ENCODE results near the gene CYFIP2. TPM values are rescaled to one million over a fixed set of nuclear protein-coding genes. Genes with fewer than 3 reads are reported as not detected.

CYFIP2 gene
- total RNA-seq, 2 donors from 2014 or later: 17.8 to 25.2 TPM

GRCh38 chr5:157306081-157306480 lies 40.2 kb downstream of the CYFIP2 start:
- DNase-seq (ENCODE audit: low spot score): no peak
- Histone ChIP-seq H3K27me3 (replicated peaks; ENCODE audit: insufficient read depth) (no peaks in the 10 kb centered on the region), H3K4me1 (replicated peaks) (no peaks in the 10 kb centered on the region), H3K4me3 (no peak overlapping the region), H3K36me3 (no peaks in the 10 kb centered on the region), H3K27ac (no peak overlapping the region), H3K9me3 (no peaks in the 10 kb centered on the region)
- TF ChIP-seq, protein P1, sequence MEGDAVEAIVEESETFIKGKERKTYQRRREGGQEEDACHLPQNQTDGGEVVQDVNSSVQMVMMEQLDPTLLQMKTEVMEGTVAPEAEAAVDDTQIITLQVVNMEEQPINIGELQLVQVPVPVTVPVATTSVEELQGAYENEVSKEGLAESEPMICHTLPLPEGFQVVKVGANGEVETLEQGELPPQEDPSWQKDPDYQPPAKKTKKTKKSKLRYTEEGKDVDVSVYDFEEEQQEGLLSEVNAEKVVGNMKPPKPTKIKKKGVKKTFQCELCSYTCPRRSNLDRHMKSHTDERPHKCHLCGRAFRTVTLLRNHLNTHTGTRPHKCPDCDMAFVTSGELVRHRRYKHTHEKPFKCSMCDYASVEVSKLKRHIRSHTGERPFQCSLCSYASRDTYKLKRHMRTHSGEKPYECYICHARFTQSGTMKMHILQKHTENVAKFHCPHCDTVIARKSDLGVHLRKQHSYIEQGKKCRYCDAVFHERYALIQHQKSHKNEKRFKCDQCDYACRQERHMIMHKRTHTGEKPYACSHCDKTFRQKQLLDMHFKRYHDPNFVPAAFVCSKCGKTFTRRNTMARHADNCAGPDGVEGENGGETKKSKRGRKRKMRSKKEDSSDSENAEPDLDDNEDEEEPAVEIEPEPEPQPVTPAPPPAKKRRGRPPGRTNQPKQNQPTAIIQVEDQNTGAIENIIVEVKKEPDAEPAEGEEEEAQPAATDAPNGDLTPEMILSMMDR (IDR thresholded peaks at IDR 0.05): no peak
- TF ChIP-seq POLR2A (IDR thresholded peaks at IDR 0.05) (no peak), POLR2AphosphoS5 (IDR thresholded peaks at IDR 0.05) (no peak)
- 95% methylated on average over 4 of the region's 4 CpGs for WGBS
- intact Hi-C loops (cut with DNase I): no loop called here

DNA sequence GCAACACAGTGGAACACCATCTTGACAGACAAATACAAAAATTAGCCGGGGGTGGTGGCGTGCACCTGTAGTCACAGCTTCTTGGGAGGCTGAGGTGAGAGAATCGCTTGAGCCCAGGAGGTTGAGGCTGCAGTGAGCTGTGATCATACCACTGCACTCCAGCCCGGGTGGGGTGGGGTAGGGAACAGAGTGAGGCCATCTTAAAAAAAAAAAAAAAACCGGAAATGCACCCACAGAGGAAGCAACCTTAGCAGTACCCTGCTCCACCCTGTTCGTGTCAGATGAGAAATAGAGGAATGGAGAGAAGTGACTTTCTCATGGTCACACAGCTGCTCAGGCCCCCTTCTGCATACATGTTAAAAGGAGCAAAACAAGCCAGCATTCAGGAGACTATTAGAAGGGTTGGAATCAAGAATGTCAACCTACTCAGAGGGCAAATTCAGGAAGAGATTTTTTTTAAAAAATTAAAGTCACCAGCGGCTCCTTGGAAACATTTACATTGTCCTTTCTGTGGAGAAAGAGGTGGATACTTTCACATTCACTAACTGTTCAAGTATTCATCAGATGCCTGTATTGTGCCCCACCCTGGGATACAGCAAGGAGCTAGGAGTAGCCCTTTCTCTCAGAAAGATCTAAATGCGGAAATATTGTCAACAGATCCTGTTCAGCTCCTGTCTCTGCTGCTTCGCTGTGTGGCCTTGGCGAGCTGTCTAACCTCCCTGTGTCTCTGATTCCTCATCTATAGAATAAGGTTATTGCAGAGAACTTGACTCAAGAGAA lies 41.0 kb downstream of the CYFIP2 start:
- H3K27me3 ChIP-seq (replicated peaks; ENCODE audit: insufficient read depth): no peaks in the 10 kb centered on the region
- no peak for DNase-seq (ENCODE audit: low spot score)
- H3K36me3 ChIP-seq: no peaks in the 10 kb centered on the region
- no peak overlapping the region for H3K4me3 ChIP-seq
- no peaks in the 10 kb centered on the region for H3K9me3 ChIP-seq
- TF ChIP-seq, protein P1 (IDR thresholded peaks at IDR 0.05): no peak
- TF ChIP-seq POLR2AphosphoS5 (IDR thresholded peaks at IDR 0.05): no peak
- no peak for TF ChIP-seq POLR2A (IDR thresholded peaks at IDR 0.05)
- H3K27ac ChIP-seq: no peak overlapping the region
- no peaks in the 10 kb centered on the region for H3K4me1 ChIP-seq (replicated peaks)
- intact Hi-C loops (cut with DNase I): no loop called here
- WGBS: 89% methylated on average over 10 of the region's 10 CpGs

GRCh38 chr5:157308836-157309465 lies 43.0 kb downstream of the CYFIP2 start:
- intact Hi-C loops (cut with DNase I): no loop called here
- no peak overlapping the region for H3K27ac ChIP-seq
- no peaks in the 10 kb centered on the region for H3K9me3 ChIP-seq
- WGBS: 69% methylated on average over 8 of the region's 8 CpGs
- TF ChIP-seq POLR2A (IDR thresholded peaks at IDR 0.05) (no peak), POLR2AphosphoS5 (IDR thresholded peaks at IDR 0.05) (no peak)
- TF ChIP-seq, protein P1 (IDR thresholded peaks at IDR 0.05): no peak
- no peak for DNase-seq (ENCODE audit: low spot score)
- H3K27me3 ChIP-seq (replicated peaks; ENCODE audit: insufficient read depth): no peaks in the 10 kb centered on the region
- H3K4me3 ChIP-seq: no peak overlapping the region
- H3K4me1 ChIP-seq (replicated peaks): no peaks in the 10 kb centered on the region
- H3K36me3 ChIP-seq: no peaks in the 10 kb centered on the region

DNA sequence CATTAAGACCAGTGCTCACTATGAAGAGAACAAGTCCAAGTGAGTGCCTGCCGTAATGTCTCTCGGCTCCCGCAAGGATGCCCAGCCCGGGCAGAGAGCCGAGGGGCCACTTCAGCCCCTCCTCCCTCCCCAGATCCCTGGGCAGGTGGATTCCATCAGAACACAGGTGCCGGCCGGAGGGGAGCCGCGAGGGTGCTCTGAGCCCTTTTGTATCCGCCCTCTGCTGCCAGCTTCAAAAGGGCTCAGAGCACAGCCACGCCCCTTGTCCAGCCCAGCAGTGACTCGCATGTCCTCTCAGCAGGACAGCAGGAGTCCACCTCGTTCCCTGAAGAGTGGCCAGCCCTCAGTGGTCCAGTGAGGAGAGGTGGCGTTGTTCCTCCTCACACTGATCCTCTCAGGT lies 43.9 kb downstream of the CYFIP2 start:
- intact Hi-C loops (cut with DNase I): loop anchor here (2.0 to 5.0 kb wide), 2 partner anchors 57 to 162 kb away; no protein-coding TSS in a partner anchor
- Histone ChIP-seq H3K4me1 (replicated peaks) (no peaks in the 10 kb centered on the region), H3K27ac (no peak overlapping the region), H3K4me3 (no peak overlapping the region), H3K36me3 (no peaks in the 10 kb centered on the region), H3K27me3 (replicated peaks; ENCODE audit: insufficient read depth) (no peaks in the 10 kb centered on the region), H3K9me3 (no peaks in the 10 kb centered on the region)
- WGBS: 72% methylated on average over 14 of the region's 14 CpGs
- TF ChIP-seq POLR2AphosphoS5 (IDR thresholded peaks at IDR 0.05) (no peak), POLR2A (IDR thresholded peaks at IDR 0.05) (no peak)
- TF ChIP-seq, protein P1 (IDR thresholded peaks at IDR 0.05): no peak
- no peak for DNase-seq (ENCODE audit: low spot score)

All from prostate gland (tissue), 2 donors.